Effector memory CD8-positive, alpha-beta T cell (primary cell): ENCODE data around the gene CD274.
"Not testable (repeated sequence)": the region's sequence is repeated elsewhere in the genome, so short reads cannot be mapped to it uniquely, and the experiment has no call there.

Source experiments
- ATAC-seq: fragments of 150-1000 bp; cut with Tn5 transposase; replicated peaks from 2 replicates; pipeline ENCODE4 v1.10.0; 2021; ENCODE audit warnings: mild to moderate bottlenecking, moderate library complexity
- DNase-seq, 3 experiments: peaks; one replicate each; pipeline ENCODE4 v3.0.0; 2021
- H3K27ac Mint-ChIP-seq, 2 donors: one replicate each; pipeline ENCODE4 v1.8.0; 2022; ENCODE audit warnings: mild to moderate bottlenecking in 2 of 2, mixed read lengths in 2 of 2, moderate library complexity in 2 of 2
- H3K27me3 Mint-ChIP-seq, 2 donors: one replicate each; pipeline ENCODE4 v1.8.0; 2022; ENCODE audit warnings: mixed read lengths in 2 of 2
- H3K36me3 Mint-ChIP-seq: one replicate; pipeline ENCODE4 v1.8.0; 2022; ENCODE audit warnings: mild to moderate bottlenecking, moderate library complexity, mixed read lengths; ENCODE audit not compliant: insufficient read depth
- H3K4me1 Mint-ChIP-seq, 2 donors: one replicate each; pipeline ENCODE4 v1.8.0; 2022; ENCODE audit warnings: low read depth in 2 of 2, mixed read lengths in 2 of 2
- H3K4me3 Mint-ChIP-seq, 2 donors: one replicate each; pipeline ENCODE4 v1.8.0; 2022; ENCODE audit warnings: mild to moderate bottlenecking in 2 of 2, mixed read lengths in 2 of 2, moderate library complexity in 2 of 2
- H3K9me3 Mint-ChIP-seq, 2 donors: one replicate each; pipeline ENCODE4 v1.8.0; 2022; ENCODE audit warnings: mixed read lengths in 2 of 2

Gene CD274

GRCh38 chr9:5464831-5465330 lies 14.5 kb downstream of the CD274 start:
- H3K9me3 Mint-ChIP-seq, ATAC-seq: not testable (repeated sequence)
- peaks cover 21% of the 10 kb centered on the region for H3K36me3 Mint-ChIP-seq

DNA sequence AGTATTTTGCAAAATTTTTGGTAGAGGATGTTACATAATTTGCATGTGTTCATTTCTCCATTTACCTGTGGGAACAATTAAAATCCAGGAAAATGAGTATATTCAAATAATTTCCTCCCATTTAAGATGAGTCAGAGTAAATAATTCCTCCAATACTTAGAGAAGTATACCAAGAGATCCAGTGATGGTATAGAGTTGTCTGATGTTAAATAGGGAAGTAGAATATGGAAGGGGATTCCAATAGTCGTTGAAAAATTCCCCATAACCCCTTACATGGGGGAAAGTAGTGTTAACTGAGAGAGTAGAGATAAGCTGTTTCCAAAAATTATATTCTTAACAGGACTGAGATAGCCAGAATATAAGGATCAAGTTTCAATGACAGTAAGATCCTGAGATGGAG lies 15.7 kb downstream of the CD274 start:
- Mint-ChIP-seq H3K36me3 (peaks cover 21% of the 10 kb centered on the region), H3K4me3 (no peak overlapping the region), H3K9me3 (no peaks in the 10 kb centered on the region), H3K27ac (no peak overlapping the region), H3K4me1 (peaks cover 0 to 2% of the 10 kb centered on the region in 2 donors), H3K27me3 (no peaks in the 10 kb centered on the region)
- DNase-seq (no peak), ATAC-seq (no peak)

More at GRCh38 chr9:5464831-5465330, 14.5 kb downstream of the CD274 start:
- H3K27me3 Mint-ChIP-seq, DNase-seq, H3K4me3 Mint-ChIP-seq, H3K4me1 Mint-ChIP-seq, H3K27ac Mint-ChIP-seq: not testable (repeated sequence)

DNA sequence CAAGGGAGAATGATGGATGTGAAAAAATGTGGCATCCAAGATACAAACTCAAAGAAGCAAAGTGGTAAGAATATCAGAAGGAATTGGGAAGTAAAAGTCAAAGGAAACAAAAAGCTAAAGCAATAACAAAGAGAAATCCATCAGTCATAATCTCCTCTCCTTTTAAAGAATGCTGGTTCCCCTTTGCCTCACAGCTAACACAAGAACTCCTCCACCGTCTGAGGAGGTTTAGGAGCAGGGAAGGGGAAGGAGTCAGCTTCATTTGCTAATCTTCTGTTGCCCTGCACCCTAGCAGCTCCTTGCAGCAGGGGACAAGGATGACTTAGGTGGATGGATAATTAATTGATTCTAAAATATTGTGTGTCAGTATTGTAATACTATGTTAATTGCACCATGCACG lies 16.4 kb downstream of the CD274 start:
- Mint-ChIP-seq H3K4me3 (no peak overlapping the region), H3K4me1 (peaks cover 0 to 2% of the 10 kb centered on the region in 2 donors), H3K9me3 (no peaks in the 10 kb centered on the region), H3K27me3 (no peaks in the 10 kb centered on the region), H3K27ac (no peak overlapping the region), H3K36me3 (peaks cover 21% of the 10 kb centered on the region)
- ATAC-seq: no peak
- DNase-seq: no peak

GRCh38 chr9:5468850-5469249 lies 18.5 kb downstream of the CD274 start:
- ATAC-seq (no peak), DNase-seq (no peak)
- H3K4me3 Mint-ChIP-seq: no peak overlapping the region
- H3K27ac Mint-ChIP-seq: no peak overlapping the region
- H3K36me3 Mint-ChIP-seq: peaks cover 11% of the 10 kb centered on the region
- H3K27me3 Mint-ChIP-seq: no peaks in the 10 kb centered on the region
- H3K9me3 Mint-ChIP-seq: no peaks in the 10 kb centered on the region
- H3K4me1 Mint-ChIP-seq: peaks cover 0 to 2% of the 10 kb centered on the region in 2 donors

DNA sequence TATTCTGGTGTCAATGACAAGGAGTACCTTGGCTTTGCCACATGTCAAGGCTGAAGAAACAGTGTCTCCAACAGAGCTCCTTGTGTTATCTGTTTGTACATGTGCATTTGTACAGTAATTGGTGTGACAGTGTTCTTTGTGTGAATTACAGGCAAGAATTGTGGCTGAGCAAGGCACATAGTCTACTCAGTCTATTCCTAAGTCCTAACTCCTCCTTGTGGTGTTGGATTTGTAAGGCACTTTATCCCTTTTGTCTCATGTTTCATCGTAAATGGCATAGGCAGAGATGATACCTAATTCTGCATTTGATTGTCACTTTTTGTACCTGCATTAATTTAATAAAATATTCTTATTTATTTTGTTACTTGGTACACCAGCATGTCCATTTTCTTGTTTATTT lies 19.8 kb downstream of the CD274 start:
- Mint-ChIP-seq H3K36me3 (peaks cover 4% of the 10 kb centered on the region), H3K4me3 (no peak overlapping the region), H3K27ac (no peak overlapping the region), H3K27me3 (no peaks in the 10 kb centered on the region), H3K9me3 (no peaks in the 10 kb centered on the region), H3K4me1 (peaks cover 2 to 6% of the 10 kb centered on the region in 2 donors)
- ATAC-seq (no peak), DNase-seq (no peak)

DNA sequence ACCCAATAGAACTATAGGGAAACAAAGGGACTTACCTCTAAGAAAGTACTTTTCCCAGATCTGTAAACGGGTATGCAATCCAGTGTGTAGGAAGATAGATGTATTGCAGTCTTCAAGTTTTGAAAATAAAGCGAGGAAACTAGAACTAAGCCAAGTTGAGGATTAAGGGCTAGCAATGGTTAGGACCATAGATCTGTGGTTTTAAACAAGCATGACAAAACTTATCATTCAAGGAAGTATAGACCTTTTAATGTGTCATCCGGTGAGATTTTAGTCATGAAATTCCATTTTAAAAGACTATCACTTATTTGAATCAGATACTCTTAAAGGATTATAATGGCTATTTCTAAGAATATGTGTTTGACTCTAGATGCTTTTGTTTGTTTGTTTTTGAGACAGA lies 20.5 kb downstream of the CD274 start:
- H3K36me3 Mint-ChIP-seq: no peaks in the 10 kb centered on the region
- peaks cover 0 to 2% of the 10 kb centered on the region in 2 donors for H3K9me3 Mint-ChIP-seq
- H3K4me1 Mint-ChIP-seq: peaks cover 2 to 7% of the 10 kb centered on the region in 2 donors
- no peaks in the 10 kb centered on the region for H3K27me3 Mint-ChIP-seq
- no peak overlapping the region for H3K4me3 Mint-ChIP-seq
- ATAC-seq: no peak
- H3K27ac Mint-ChIP-seq: no peak overlapping the region
- DNase-seq: no peak

- ATAC-seq, H3K27ac Mint-ChIP-seq, H3K4me3 Mint-ChIP-seq, DNase-seq, H3K9me3 Mint-ChIP-seq, H3K27me3 Mint-ChIP-seq, H3K36me3 Mint-ChIP-seq: not testable (repeated sequence)
- H3K4me1 Mint-ChIP-seq: peaks cover 0 to 11% of the 10 kb centered on the region in 2 donors
Measured at GRCh38 chr9:5475611-5476010, 25.3 kb downstream of the CD274 start.

DNA sequence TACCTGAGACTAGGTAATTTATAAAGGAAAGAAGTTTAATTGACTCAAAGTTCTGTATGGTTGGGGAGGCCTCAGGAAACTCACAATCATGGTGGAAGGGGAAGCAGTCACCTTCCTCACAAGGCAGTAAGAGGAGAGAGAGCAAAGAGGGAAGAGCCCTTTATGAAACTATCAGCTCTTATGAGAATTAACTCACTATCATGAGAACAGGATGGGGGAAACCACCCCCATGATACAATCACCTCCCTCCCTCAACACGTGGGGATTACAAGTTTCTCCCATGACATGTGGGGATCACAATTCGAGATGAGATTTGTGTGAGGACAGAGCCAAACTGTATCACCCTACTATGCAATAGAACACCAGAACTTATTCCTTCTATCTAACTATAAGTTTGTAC lies 27.9 kb downstream of the CD274 start:
- peaks cover 0 to 12% of the 10 kb centered on the region in 2 donors for H3K4me1 Mint-ChIP-seq
- ATAC-seq (no peak), DNase-seq (no peak)
- H3K36me3 Mint-ChIP-seq: no peaks in the 10 kb centered on the region
- H3K9me3 Mint-ChIP-seq: peaks cover 0 to 2% of the 10 kb centered on the region in 2 donors
- H3K4me3 Mint-ChIP-seq: no peak overlapping the region
- H3K27ac Mint-ChIP-seq: no peak overlapping the region
- peaks cover 5 to 10% of the 10 kb centered on the region in 2 donors for H3K27me3 Mint-ChIP-seq

- DNase-seq (no peak), ATAC-seq (no peak)
- H3K27ac Mint-ChIP-seq: no peak overlapping the region
- H3K9me3 Mint-ChIP-seq: peaks cover 0 to 2% of the 10 kb centered on the region in 2 donors
- no peak overlapping the region for H3K4me3 Mint-ChIP-seq
- H3K36me3 Mint-ChIP-seq: no peaks in the 10 kb centered on the region
- peaks cover 5 to 10% of the 10 kb centered on the region in 2 donors for H3K27me3 Mint-ChIP-seq
- H3K4me1 Mint-ChIP-seq: peaks cover 0 to 5% of the 10 kb centered on the region in 2 donors
Measured at GRCh38 chr9:5479994-5480694, 29.8 kb downstream of the CD274 start.

DNA sequence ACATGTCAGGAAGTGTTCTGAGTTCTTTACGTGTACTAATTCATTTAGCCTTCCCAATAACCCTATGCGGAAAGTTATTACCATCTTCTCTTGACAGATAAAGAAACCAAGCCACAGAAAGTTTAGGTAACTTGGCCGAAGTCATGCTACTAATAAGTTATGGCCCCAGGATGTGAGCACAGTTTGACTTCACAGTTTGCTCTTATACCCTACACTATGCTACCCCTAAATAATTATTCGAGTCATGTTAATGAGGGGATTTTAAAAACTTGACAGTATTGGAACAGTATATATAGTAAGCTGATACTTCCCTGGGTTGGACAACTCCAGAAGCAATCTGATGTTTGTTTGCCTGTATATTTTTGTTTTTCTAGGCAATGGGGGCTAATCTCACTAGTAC lies 30.6 kb downstream of the CD274 start:
- Mint-ChIP-seq H3K4me3 (no peak overlapping the region), H3K4me1 (peaks cover 0 to 4% of the 10 kb centered on the region in 2 donors), H3K27ac (no peak overlapping the region), H3K9me3 (no peaks in the 10 kb centered on the region), H3K27me3 (peaks cover 5 to 10% of the 10 kb centered on the region in 2 donors), H3K36me3 (no peaks in the 10 kb centered on the region)
- no peak for DNase-seq
- no peak for ATAC-seq

- ATAC-seq (no peak), DNase-seq (no peak)
- Mint-ChIP-seq H3K36me3 (no peaks in the 10 kb centered on the region), H3K27me3 (peaks cover 5 to 10% of the 10 kb centered on the region in 2 donors), H3K4me1 (peaks cover 0 to 4% of the 10 kb centered on the region in 2 donors), H3K9me3 (no peaks in the 10 kb centered on the region), H3K27ac (no peak overlapping the region), H3K4me3 (no peak overlapping the region)
Measured at GRCh38 chr9:5481322-5482040, 31.1 kb downstream of the CD274 start.

- no peak overlapping the region for H3K4me3 Mint-ChIP-seq
- peaks cover 0 to 4% of the 10 kb centered on the region in 2 donors for H3K4me1 Mint-ChIP-seq
- ATAC-seq (no peak), DNase-seq (no peak)
- no peak overlapping the region for H3K27ac Mint-ChIP-seq
- peaks cover 5 to 10% of the 10 kb centered on the region in 2 donors for H3K27me3 Mint-ChIP-seq
- no peaks in the 10 kb centered on the region for H3K9me3 Mint-ChIP-seq
- H3K36me3 Mint-ChIP-seq: no peaks in the 10 kb centered on the region
Measured at GRCh38 chr9:5482194-5482593, 31.9 kb downstream of the CD274 start.

- H3K9me3 Mint-ChIP-seq: no peaks in the 10 kb centered on the region
Measured at GRCh38 chr9:5483306-5483705, 33.0 kb downstream of the CD274 start.

More at GRCh38 chr9:5483306-5483705, 33.0 kb downstream of the CD274 start:
- Mint-ChIP-seq H3K4me1 (peaks cover 0 to 4% of the 10 kb centered on the region in 2 donors), H3K27me3 (peaks cover 5 to 10% of the 10 kb centered on the region in 2 donors), H3K27ac (no peak overlapping the region), H3K4me3 (no peak overlapping the region), H3K36me3 (no peaks in the 10 kb centered on the region)
- ATAC-seq (no peak), DNase-seq (no peak)
